Measurements from ENCODE around the gene EOLA2. TPM values are rescaled to one million over a fixed set of nuclear protein-coding genes. Genes with fewer than 3 reads are reported as not detected.

The EOLA2 gene
- total RNA-seq, result 24.3 and 28.4 TPM in 2 replicates

DNA sequence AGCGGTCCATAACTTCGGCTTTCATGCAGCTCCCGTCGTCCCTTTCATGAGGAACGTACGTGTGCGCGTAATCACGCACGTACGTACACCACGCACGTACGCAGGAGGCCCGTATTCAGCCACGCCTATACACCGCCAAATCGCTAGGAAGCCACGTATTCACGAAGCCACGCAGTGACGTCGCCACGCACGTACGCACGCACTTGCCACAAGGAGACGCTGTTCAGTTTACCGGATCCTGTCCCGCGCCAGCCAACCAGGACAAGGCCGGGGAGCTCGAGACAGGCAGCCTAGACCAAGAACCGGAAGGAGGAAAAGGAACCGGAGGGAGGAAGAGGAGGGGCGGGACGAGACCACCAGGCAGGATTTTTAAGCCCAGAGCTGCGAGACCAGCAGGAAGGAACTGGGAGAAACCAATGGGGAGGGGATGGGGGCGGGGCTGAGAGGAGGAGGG, at the start of gene EOLA2:
EOLA2 (minus strand) TSS at position 65 of the 454 bp plus-strand sequence. CDS start 4,617 bp downstream, outside the sequence.

DNA sequence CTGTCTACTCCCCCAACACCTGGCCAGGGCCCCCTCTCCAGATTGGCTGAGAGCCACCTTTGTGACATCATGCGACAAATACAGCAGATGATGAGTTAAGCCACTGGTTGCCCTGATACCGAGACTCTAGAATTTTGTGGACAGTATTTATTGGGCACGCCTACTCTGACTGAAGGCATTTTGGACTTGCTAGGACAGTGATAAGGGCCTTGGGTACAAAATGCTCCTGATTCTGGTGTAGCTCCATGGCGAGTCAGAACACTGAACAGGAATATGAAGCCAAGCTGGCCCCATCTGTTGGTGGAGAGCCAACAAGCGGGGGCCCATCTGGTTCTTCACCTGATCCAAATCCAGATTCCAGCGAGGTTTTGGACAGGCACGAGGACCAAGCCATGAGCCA, 8.9 kb downstream of the EOLA2 start, which contains the start of gene HSFX4:
HSFX4 (plus strand) TSS at position 174 of the 400 bp plus-strand sequence; CDS start at position 246, 72 bp downstream.

Other genes starting within 250 kb of the EOLA2 start
- gene MAGEA11, start 226.4 kb downstream of the EOLA2 start, total RNA-seq, result not detected in 2 replicates
- gene HSFX1, start 164.4 kb downstream of the EOLA2 start, total RNA-seq, result 0.13 and 0.81 TPM in 2 replicates
- gene MAGEA9, start 156.6 kb downstream of the EOLA2 start, total RNA-seq, result not detected in 2 replicates
- gene MAGEA8, start 57.3 kb downstream of the EOLA2 start, total RNA-seq, result not detected in 2 replicates
- gene HSFX4, start 8.9 kb downstream of the EOLA2 start, total RNA-seq, result not detected in 2 replicates